Fibroblast of skin of right quadriceps (primary cell): Measurements from ENCODE around the gene RAP1A.

ENCODE experiments used
- DNase-seq: peaks from one replicate; pipeline ENCODE4 v3.0.0-alpha.2; 2013

The RAP1A gene

DNA sequence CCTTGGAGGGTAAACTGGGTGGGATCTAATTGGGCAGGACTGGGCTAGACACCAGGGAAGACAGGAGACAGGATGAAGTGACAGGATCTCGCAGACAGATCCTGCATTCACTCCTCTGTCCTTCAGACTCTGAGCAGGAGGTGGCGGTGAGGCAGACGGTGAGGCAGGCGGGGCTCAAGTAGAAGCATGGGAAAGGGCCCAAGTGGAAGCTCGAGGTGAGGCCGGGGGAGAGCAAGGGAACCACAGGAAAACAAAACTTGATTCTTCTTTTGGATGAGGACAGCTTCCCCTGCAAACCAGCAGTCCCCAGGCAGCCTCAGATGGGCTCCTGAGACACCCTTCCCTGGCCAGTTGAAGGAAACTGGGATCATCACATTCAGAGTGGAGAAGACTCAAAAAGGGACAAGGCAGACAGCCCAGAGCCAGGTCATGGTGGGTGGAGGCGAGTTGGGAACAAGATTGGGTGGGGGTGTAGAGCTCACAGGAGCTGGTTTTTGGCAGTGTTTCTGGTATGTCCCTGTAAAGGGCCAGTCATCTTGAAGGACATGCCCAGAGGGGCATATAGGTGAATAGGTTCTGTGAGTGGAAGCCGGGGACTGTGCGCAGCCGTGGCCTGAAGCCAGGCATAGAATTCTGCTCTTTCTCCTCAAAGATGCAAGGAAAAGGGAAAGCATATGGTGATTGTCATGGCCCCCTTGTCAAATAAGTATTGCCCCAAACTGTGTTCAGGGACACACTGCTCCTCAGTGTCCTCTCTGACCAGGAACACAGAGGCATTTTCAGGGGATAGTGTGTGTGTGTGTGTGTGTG is 101.6 kb downstream of the RAP1A start:
- no peak for DNase-seq

DNA sequence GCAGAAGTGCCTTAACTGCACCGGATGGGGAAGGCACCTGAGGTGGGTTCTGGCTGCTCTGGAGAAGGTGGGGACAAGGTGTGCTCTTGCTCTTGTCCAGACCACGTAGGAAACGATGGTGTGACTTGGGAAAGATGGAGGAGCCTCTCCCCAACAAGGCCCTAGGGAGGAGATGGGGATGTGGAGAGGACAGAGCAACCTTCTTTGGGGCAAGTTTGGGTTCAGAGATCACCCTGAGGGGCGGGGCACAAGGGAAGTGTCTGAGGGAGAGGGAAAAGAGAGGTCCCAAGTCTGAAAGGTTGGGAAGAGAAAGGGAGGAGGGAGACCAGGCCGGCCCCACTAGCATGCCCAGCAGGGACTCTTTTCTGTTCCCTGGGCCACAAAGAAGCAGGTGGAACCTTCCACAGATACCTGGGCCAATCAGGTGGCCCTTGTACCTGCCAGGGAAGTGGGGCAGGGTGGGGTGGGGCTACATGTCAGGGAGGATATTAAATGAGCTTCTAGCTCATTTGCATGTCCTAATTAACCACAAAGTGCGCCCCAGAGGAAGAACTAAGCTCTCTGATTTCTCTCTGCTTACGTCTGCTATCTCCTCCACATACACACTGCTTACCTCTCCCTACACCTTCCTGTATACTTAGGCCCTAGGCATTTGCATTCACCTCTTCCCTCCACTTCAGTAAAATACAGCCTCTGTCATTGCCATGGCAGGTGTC is 103.7 kb downstream of the RAP1A start:
- no peak for DNase-seq

DNA sequence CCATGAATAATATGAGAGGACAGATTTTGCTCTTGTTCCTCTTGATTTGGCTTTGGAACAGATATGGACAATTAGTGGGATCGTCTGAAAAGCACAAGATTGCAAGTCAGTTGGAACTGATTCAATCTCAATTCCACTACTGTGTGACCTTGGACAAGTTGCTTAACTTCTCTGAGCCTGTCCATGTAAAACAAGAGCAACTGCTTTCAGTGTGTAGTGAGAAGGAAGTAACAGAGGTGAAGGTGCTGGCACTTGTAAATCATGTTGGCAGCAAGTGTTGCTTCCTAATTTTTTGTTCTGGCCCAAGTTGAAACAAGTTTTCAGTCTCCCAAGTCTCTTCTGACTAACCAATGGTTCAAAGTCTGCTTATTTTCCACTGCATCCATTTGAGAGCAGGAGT is 104.3 kb downstream of the RAP1A start:
- DNase-seq: no peak

DNA sequence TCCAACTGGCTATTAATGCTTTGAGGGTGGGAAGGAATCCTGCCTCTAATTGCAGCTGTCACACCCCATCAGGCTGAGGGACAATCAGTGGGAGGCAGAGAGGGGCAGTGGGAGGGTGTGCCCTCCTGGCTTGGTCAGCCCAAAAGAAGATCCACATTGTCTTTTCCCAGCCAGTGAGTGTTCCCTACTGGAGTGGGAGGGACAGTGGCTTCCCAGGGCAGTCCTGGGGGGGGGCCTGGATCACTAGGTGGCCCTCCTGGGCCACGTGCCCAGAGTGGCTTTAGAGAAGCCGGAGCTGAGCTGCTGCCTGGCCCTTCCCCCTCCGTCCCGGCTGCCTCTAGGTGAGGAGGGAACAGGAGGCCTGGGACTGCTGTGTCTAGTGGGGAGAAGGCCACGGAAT is 105.6 kb downstream of the RAP1A start:
- no peak for DNase-seq

DNA sequence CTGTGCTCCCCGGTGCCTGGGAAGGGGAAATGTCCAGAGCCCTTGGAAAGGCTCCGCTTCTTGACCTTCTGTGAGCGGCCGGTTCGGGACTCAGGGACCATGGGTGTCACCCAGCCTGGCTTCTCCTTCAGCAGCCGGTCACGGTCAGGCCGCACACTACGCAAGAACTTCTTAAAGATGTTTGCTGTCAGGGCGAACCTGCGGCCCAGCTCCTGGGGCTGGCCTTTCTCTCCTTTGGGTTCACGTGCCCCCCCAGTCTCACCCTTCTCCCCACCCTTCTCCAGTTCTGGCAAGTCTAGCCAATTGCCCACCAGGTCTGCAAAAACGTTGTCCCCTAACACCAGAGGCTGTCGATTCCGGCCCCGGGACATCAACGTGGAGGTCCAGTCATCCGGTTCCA is 107.5 kb downstream of the RAP1A start:
- DNase-seq: no peak

DNA sequence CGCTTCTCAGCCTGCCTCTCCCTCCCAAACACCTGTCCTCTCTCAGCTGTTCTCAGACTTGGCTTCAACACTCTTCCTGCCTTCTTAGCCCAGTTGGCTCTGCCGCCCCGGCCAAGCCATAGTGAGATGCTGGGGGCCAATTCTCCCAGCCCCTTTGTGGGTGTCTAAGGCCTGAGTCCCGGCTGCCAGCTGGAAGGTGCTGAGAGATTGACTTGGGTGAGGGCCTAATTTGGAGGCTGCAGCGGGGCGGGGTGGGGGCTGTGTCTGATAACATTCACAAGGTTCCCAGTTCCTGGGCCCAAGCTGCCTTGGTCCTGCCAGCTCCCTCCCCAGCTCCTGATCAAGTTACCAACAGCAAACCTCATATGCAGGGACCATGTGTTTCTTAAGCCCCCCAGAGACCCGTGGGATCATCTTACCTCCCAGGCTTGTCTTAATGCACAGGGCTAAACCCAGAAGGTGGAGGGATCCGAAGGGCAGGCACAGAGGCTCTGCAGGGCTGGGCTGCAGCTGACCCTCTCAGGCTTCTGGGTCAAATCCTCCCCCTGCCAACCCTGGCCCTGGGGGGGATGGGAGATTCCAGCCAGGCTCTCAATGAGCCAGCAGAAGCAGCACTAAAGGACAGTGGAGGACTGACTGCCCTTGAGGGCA is 109.8 kb downstream of the RAP1A start:
- no peak for DNase-seq

DNA sequence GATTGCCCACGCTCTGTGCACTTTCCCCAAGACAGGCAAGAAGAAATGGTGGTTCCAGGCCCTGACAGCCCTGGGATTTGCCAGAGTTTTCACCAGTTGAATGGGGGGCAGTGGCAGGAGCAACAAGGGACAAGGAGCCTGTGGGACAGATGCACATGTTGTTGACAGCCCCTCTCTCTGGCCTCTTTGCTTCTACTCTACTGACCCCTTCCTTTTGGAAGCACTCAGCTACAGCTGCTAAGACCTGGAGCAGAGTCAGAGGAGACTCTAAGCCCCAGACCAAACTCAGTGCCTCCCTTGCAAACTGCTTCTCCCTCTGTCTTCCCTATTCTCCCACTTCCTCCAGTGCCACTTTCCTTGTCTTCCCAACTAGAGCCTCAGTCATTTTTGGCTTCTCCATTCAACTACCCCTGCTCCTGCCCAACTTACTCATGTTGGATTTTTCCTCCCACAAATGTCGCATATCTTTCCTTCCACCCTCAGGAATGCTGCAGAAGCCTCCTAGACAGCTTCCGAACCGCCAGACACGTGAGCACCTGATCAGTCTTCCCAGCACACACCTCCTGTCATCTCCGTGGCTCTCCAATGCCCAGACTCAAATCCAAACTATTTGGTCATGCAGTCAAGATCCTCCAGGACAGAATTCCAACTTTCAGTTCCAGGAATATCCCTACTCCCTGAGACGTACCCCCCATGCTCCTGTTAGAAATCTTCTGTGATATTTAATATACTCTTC is 110.5 kb downstream of the RAP1A start:
- DNase-seq: no peak

DNA sequence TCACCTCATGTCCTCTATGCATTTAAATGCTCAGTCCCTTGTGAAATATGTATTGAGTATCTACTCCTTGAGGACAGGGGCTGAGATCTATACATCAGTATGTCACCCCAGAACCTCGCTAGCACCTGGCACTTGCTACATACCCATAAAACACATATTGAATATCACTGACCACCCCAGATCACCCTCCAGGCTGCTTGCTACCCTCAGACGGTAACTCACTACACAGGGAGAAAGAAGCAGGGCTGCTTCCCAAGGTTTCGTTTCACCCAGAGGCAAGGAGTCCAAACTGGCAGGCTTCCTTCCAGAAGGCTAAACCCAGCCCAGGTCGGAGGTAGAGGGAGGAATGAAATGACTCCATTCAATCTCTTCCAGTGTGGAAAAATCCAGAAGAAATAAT is 111.1 kb downstream of the RAP1A start:
- no peak for DNase-seq

DNA sequence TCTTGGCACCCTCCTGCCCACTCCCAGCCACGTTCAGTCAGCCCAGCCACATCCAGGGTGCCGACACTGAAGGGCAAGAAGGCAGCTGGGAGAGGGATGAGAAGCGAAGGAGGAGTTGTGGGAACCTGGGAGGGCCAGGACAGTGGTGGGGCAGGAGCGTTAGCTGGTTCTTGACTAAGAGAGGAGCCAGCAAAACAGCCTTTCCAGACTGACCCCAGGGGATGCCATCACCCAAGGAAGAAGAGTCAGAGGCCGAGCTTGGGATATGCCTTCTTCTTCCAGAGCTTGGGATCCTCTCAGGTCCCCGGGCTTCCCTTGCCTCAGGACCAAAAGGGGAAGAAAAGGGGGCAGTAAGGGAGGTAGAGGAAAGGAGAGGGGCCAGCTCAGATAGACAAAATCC is 112.4 kb downstream of the RAP1A start:
- no peak for DNase-seq

DNA sequence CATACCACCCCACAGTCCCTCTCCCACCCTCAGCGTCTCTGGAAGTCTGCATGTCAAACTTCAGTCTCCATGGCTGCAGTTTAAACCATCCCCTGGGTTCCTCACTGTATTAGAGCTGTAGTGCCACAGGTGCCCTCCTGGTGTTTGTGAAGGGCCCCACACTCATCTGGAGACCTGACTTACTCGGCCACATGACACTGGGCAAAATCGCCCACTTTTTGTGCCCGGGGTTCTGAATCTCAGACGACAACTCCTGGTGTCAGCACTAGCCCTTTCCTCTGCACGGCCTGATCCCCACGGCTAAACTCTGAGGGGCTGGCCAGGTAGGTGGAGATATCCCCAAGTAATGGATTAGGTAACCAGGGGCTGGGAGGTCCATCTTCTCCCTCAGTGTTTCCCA is 113.1 kb downstream of the RAP1A start:
- no peak for DNase-seq

DNA sequence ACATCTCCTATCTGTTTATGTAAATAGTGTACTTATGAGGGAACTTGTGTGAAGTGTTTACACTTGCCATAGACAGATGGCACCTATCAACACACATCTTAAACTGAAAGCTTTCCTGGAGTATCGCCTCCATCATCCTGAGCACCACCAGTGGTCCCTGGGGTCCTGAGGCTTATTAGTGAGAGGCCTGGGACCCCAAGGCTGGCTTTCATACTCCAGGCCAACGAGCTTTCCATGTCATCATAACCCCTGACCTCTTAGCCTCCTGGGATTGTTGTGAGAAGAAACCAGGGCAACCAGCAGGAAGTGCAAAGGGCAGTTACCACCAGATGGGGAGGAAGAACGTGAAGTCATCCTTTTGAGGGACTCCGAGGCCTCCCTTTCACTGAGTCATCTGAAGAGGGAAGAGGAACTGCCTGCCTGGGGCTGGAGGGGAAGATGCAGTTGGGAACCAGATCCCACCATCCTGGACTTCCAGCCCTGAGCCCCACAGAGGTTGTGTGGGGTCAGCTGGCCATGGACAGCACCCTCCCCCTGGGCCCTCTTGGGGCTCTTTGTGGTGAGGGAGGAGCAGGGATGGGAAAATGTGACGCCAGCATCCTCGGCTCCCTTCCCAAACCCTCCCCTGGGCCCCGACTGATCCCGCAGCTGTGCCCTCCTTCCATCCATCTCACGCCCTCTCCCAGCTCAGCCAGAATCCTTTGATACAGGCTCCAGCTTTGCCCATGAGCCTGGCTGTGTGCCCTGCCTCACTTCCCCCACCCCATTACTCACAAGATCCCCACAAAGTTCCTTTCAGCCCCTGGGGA is 113.8 kb downstream of the RAP1A start:
- DNase-seq: peak; percentile 77

DNA sequence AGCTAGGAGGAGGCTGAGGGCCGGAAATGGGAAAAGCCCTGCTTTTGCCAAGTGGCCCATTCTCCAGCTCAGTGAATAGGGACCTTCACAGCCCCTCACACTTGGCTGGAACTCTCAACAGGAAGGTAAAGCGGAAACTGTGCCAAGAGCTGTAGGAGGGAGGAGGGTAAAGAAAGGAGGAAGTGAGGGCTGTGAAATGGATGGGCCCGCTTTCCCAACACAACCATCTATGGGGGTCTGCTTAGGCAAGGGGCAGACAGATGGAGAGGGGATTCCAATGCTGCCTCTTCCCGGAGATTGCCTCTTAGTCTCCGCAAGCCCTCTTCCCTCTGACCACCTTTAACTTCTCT is 114.4 kb downstream of the RAP1A start:
- no peak for DNase-seq

DNA sequence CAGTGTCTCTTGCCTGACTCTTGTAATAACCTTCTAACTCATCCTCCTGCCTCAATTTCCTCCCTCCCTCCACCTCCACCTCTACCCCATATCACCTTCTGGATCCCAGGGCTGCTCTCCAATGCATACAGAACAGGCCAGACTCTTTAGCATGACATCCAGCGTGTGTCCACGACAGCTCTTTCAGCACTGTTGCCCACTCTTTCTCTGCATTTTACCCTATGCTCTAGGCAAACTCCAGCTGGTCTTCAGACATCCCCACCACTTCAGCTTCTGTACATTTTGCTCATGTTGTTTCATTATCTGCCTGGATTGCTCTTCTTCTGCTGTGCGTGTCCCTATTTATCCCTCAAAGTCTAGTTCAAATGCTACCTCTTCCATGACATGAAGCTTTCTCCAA is 114.8 kb downstream of the RAP1A start:
- DNase-seq: no peak

DNA sequence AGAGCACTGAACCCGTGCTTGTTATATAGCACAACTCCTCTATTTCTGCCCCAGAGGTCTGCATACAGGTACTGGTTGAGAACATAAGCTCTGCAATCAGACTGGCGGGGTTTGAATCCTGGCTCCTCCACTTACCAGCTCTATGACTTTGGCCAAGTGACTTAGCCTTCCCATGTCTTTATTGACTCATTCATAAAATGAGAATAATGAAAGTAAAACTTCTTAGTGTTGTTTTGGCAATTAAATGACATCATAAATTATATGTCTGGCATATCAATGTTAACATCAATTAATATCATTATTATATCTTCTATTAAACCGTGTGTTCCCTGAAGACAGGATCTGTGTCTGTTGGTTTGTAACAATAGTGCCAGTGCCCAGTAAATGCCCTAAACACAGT is 115.3 kb downstream of the RAP1A start:
- no peak for DNase-seq

DNA sequence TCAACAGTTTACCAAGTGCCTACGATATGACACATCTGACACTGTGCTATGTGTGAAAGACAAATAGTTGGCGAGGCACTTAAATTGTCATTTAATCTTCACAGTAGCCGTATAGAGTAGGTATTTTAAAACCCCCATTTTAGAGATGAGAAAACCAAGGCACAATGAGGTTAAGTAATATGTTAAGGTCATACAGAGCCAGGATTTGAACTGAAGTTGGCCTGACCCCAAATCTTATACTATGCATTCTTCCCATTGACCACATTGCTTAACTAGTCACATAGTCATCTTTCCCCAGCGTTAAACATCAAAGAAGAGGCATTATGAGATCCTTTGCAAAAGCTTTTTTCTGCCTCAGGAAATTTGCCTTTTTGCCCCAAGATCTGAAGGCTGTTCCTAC is 115.7 kb downstream of the RAP1A start:
- DNase-seq: no peak

DNA sequence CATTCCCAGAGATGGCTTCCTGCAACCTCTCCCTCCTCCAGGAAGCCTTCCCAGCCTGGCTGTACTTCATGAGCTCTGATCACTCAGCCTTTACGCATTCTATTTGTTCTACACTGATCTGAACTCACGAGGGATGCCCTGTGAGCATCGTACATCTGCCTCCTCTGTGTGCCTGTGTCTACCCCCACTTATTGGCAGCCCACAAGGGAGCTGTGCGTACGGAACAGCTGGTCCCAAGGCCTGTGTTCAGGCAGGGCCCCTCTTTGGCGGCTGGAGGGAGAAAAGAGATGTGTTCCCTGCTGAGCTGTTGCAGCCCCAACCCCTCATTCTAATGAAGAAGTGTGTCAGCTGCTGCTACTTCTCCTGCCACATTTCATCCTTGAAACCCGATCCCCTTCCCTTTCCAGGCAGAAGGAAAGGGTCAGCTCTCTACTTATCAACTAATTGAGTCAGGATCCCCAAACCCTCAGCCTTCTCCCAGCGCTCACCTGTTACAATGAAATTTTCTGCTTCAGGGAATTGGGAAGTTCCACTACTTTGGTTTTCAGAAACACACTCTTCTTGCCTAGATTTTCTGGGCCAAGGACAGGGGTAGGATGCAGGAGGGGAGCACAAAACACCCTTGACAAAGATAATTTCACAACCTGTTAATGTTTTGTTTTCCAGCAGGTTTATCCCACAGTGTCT is 116.4 kb downstream of the RAP1A start:
- DNase-seq: no peak

DNA sequence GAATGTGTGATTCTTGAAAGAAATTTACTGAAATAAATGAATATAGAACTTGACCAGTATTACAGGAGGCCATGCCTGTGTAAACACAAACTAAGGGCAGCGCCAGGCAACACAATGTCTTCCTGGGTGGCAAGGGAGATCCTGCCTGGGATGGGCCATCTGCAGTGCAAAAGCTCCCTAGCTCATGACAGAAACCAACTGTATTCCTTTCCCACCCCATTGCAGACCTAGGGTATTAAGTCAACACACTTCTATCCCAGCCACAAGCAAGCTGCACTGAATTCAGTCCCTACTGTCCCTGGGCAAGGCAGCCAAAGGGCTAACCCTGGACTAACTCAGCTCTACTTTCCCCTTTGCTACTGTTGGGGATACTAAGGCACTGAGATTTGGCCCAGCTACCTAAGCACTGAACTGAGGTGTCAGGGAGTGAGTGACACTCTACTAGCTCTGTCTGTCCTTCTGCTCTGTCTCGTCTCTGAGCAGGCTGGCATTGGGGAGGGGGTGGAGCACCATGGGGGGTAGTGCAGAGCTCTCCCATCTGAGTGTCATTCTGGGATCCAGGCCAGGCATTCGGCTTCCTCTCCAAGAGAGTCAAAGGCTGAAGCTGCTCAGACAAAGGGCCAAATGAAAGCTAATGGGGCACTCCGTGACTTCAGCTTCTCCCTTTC is 117.1 kb downstream of the RAP1A start:
- DNase-seq: peak; percentile 48

DNA sequence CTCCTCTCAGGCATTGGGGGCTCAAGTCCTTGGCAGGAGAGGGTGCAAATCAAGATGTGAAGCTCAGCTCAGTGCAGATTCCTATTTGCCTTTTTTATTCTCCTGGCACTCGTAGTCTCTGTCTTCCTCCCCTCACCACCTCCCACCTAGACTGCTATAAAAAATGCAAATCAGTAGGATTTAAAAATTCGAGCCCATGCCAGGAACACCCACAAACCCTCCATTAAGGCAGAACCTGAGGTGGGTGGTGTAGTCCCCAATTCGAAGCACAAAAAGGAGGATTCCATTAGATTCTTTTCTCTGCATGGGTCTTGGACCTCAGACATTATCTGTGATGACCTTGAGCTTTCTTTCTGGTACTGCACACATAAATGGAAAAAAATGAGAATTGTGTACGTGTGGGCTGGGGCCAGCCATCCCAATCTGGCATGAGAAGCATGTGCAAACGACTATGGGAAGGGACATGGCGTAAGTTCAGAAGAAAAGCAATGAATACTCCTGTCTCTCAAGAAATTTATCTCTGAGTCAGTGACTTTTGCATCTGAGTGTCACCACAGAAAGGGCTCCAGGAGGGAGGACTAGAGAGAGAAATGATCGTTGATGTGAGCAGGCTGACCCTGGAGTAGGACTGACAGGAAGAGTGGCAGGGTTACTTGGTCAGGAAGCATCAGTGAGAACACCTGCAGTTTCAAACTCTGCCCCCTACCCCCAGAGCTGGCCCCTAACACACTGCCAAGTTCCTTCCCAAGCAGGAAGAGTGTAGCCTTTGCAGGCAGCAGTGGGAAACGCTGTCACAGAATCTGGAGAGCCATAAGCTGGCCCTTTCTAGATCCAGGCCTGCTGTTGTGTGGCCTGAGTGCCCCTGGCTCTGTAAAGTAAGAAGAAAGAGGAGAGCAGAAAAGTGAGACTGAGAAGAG is 117.9 kb downstream of the RAP1A start:
- DNase-seq: no peak

DNA sequence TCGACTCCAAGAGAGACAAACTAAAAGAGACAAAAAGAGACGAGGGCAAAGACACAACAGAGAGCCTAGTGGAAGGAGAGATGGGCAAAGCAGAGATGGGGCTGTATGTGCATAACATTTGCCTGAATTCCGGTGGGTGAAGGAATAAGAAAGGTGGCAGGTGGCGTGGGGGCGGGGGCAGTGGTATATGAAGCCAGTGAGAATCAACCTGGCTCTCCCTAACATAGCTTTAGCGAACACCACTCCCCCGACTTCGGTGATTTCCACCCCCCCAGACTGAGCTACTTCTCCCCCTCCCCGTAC is 118.5 kb downstream of the RAP1A start:
- DNase-seq: no peak

DNA sequence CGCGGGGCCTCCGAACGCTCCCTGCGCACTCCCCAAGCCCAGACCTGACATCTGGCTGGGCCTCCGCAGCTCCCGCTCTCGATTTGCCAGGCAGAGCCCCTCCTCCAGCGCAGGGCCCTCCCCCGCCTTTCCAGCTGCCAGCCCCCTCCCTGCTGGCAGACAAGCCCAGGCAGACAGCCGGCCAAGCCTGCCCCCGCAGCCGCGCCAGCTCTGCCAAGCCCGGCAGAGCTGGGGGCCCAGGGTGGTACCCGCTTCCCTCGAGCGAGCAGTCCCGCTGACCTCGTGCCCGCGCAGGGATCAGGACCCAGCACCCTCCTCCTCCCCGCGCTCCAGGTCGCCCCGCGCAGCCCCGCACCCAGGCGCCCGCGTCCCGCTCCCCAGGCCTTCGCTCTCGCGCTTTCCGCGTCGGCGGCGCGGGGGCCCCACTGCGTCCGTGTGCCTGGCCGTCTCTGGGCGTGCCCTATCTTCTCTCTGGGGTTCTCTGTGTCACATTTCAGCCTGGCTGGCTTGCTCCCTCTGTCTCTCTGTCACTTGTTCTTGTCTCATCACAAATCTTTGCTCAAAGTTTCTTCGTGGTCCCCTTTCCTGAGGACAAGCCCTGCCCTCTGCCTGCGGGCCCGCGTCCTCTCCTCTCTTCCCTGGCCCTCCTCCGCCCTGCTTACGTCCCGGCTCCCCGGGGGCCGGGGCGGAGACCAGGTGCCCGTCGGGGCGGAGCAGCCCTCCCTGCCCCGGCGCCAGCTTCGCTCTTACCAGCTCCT is 119.0 kb downstream of the RAP1A start:
- DNase-seq: no peak
